ENCODE results near the gene CLOCK.

CLOCK gene

GRCh38 chr4:55381502-55381901 lies 165.2 kb downstream of the CLOCK start:
- Mint-ChIP-seq H3K4me1 (peaks cover 10% of the 10 kb centered on the region), H3K4me3 (no peak overlapping the region), H3K27me3 (peaks cover 3% of the 10 kb centered on the region), H3K27ac (no peak overlapping the region), H3K36me3 (no peaks in the 10 kb centered on the region), H3K9me3 (no peaks in the 10 kb centered on the region)
- no peak for DNase-seq
- CTCF ChIA-PET: no interaction called here

GRCh38 chr4:55380576-55380975 lies 166.1 kb downstream of the CLOCK start:
- Mint-ChIP-seq H3K9me3 (no peaks in the 10 kb centered on the region), H3K4me3 (no peak overlapping the region), H3K36me3 (no peaks in the 10 kb centered on the region), H3K4me1 (peaks cover 10% of the 10 kb centered on the region), H3K27ac (no peak overlapping the region), H3K27me3 (peaks cover 3% of the 10 kb centered on the region)
- DNase-seq: no peak
- CTCF ChIA-PET: no interaction called here

GRCh38 chr4:55378617-55379467 lies 167.9 kb downstream of the CLOCK start:
- no peak for DNase-seq
- Mint-ChIP-seq H3K27ac (no peak overlapping the region), H3K4me1 (peaks cover 10% of the 10 kb centered on the region), H3K36me3 (no peaks in the 10 kb centered on the region), H3K9me3 (no peaks in the 10 kb centered on the region), H3K27me3 (peaks cover 3% of the 10 kb centered on the region), H3K4me3 (no peak overlapping the region)
- CTCF ChIA-PET: no interaction called here
